Hepatocyte (in vitro differentiated cells): ENCODE data around the gene SLC7A8.

ENCODE experiments used
- CTCF ChIP-seq: fragments of 200-600 bp; sonication (generic); IDR thresholded peaks from 2 replicates; pipeline ENCODE4 v1.5.1; 2016; ENCODE audit warnings: antibody characterized with exemption, mild to moderate bottlenecking; ENCODE audit not compliant: poor library complexity
- EZH2 ChIP-seq: fragments of 200-600 bp; sonication (generic); IDR thresholded peaks from 2 replicates; pipeline ENCODE4 v1.6.1; 2016; ENCODE audit warnings: antibody characterized with exemption, mild to moderate bottlenecking, borderline replicate concordance

DNA sequence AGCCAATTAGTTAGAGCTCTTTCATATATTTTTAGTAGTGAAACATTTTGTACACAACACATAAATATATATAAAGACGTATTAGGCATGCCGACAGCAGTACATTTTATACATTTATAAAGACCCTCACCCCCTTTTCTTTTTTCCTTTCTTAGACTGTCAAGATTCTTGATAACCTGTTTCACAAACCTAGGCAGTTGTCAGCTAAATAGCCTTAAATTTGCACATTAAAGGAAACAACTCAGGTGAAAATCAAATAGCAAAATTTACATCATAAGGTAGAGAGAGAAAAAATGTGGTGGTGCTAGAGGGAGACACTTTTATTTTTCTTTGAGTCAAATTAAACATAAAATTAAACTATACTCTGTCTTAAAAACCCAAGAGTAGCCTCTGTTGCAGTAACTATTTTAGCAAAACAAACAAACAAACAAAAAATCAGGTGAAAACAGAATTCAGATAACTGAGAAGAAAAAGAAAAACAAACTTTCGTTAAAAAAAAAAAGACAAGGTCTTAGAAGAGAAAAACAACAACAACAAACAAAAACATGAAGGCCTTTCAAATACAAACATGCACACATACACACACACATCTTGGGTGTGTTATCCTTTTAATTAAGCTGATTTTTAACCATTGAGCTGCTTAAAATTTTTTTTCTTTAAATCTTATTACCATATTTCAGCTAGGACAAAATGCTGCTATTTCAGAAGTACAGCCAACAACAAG, 23.1 kb upstream of the SLC7A8 start:
- TF ChIP-seq EZH2 (no peak), CTCF (no peak)
